Smooth muscle cell (in vitro differentiated cells): ENCODE data around the gene WDR83. TPM values are rescaled to one million over a fixed set of nuclear protein-coding genes. Genes with fewer than 3 reads are reported as not detected.

Source experiments
- DNase-seq: peaks from one replicate; lab custom pipeline; 2025; ENCODE audit not compliant: unreplicated experiment; lab: John Stamatoyannopoulos, UW
- H2AFZ ChIP-seq: fragments of 200-600 bp; sonication (generic); 2 replicates; pipeline ENCODE4 v1.6.0; 2016; ENCODE audit warnings: antibody characterized with exemption, low read depth, mild to moderate bottlenecking
- H3F3A ChIP-seq: fragments of 200-600 bp; sonication (generic); 2 replicates; pipeline ENCODE4 v1.6.0; 2017; ENCODE audit warnings: antibody characterized with exemption, low read depth
- H3K27ac ChIP-seq: fragments of 200-600 bp; sonication (generic); 2 replicates; pipeline ENCODE4 v1.5.1; 2016; ENCODE audit warnings: low read depth, mild to moderate bottlenecking
- H3K27me3 ChIP-seq: fragments of 200-600 bp; sonication (generic); 2 replicates; pipeline ENCODE4 v1.6.1; 2016; ENCODE audit warnings: low read depth, mild to moderate bottlenecking
- H3K36me3 ChIP-seq: fragments of 200-600 bp; sonication (generic); 2 replicates; pipeline ENCODE4 v1.5.1; 2016; ENCODE audit warnings: low read depth
- H3K4me1 ChIP-seq: fragments of 200-600 bp; sonication (generic); 2 replicates; pipeline ENCODE4 v1.5.1; 2016; ENCODE audit warnings: low read depth
- H3K4me2 ChIP-seq: fragments of 200-600 bp; sonication (generic); 2 replicates; pipeline ENCODE4 v1.6.0; 2016; ENCODE audit warnings: mild to moderate bottlenecking
- H3K4me3 ChIP-seq: fragments of 200-600 bp; sonication (generic); 2 replicates; pipeline ENCODE4 v1.5.1; 2016; ENCODE audit warnings: mild to moderate bottlenecking
- H3K79me2 ChIP-seq: fragments of 200-600 bp; sonication (generic); 2 replicates; pipeline ENCODE4 v1.6.0; 2016; ENCODE audit warnings: low read depth, mild to moderate bottlenecking
- H3K9ac ChIP-seq: fragments of 200-600 bp; sonication (generic); 2 replicates; pipeline ENCODE4 v1.6.0; 2016; ENCODE audit warnings: low read depth
- H3K9me3 ChIP-seq: fragments of 200-600 bp; sonication (generic); replicated peaks from 2 replicates; pipeline ENCODE4 v1.5.1; 2016; ENCODE audit warnings: low read depth
- H4K20me1 ChIP-seq: fragments of 200-600 bp; sonication (generic); 2 replicates; pipeline ENCODE4 v1.6.0; 2016; ENCODE audit warnings: low read depth
- WGBS: methylation state at CpG from one replicate; pipeline ENCODE4 v1.1.7; 2016; ENCODE audit warnings: low lambda C conversion rate; 5-methylcytosine and 5-hydroxymethylcytosine counted together
- polyA plus RNA-seq: library from polyadenylated mRNA; unstranded; fragments of >200 nt; fragmentation: Nextera tagmentation; extraction: Ambion mirVana; gene quantifications from 2 replicates; pipeline ENCODE4 v1.2.1, GENCODE V29; 2016
- total RNA-seq: library from RNA; depleted of rRNA; stranded (reverse); fragments of >200 nt; gene quantifications from 2 replicates; pipeline ENCODE4 v1.2.3, GENCODE V29; 2014
- TF ChIP-seq, protein P1 (sequence below): fragments of 200-600 bp; sonication (generic); IDR thresholded peaks from 2 replicates; pipeline ENCODE4 v1.5.1; 2017; ENCODE audit warnings: borderline replicate concordance, mild to moderate bottlenecking, antibody characterized with exemption; ENCODE audit not compliant: insufficient read depth, poor library complexity, severe bottlenecking

The WDR83 gene
- total and polyA plus RNA-seq, 2 experiments from 2014 or later: 12.4 to 21.6 TPM

DNA sequence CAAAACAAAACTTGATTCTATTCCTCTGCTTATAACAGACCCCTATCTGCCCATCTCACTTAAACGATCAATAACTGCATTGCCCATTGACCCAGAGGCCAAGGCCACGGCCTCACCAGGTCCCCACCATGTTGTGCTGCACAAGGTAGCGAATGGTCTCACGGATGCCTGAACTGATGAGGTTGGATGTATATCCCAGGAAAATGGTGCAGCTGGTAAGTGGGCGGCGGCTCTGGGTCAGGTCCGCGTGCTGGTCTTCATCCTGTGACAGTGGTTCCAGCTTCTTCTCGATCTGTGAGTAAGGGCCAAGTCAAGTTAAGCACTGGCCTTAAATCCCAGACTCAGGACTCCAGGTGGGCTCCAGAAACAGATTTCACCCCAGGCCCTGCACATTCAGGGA lies 13.4 kb downstream of the WDR83 start:
- Histone ChIP-seq H3K4me3 (no peak overlapping the region), H3K4me2 (no peak overlapping the region)

DNA sequence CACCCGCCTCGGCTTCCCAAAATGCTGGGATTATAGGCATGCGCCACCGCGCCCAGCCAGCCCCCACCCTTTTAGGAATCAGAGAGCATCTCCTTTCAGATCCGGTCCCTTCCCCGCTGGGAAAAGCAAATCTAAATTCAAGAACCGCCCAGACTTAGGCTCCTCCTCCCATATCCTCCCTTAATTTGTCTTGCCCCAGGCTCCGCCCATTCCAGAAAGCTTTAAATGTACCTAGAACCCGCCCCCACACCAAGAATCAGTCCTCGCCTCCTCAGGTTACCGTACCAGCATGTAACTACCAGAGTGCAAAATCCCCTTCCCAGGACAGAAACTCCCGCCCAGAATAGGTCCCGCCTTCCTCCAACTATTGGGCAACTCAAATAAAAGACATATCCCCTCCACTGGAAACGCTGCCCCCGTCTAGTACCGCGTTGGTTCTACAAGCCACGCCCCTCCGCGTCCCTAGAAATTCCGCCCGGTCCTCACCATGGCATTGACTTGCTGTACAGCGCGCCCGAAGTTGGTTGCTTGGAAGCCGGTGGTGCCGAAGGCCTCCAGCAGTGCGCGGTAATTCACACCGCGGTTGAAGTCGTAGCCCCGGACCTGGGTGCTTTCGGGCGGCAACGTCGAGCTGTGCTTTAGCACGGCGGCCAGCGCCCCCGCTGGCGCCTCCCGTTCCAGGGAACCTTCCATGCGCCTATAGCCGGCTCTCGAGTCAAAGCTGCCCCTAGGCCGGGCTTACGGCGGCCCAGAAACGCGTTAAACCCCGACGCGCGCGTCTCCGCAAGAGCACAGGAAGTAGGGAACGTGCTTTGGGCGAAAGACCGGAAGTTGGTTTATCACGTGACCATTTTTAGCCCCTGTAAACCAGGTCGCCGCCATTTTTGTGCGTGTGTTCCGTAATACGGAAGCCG lies 14.7 kb downstream of the WDR83 start, which contains the start of gene DHPS:
Gene DHPS (minus strand): TSS at position 807 of the 914 bp plus-strand sequence. CDS start 114 bp downstream, at position 693.
- peak within 1 kb of the TSS; percentile 89 for H3K9ac ChIP-seq
- TF ChIP-seq, protein P1, sequence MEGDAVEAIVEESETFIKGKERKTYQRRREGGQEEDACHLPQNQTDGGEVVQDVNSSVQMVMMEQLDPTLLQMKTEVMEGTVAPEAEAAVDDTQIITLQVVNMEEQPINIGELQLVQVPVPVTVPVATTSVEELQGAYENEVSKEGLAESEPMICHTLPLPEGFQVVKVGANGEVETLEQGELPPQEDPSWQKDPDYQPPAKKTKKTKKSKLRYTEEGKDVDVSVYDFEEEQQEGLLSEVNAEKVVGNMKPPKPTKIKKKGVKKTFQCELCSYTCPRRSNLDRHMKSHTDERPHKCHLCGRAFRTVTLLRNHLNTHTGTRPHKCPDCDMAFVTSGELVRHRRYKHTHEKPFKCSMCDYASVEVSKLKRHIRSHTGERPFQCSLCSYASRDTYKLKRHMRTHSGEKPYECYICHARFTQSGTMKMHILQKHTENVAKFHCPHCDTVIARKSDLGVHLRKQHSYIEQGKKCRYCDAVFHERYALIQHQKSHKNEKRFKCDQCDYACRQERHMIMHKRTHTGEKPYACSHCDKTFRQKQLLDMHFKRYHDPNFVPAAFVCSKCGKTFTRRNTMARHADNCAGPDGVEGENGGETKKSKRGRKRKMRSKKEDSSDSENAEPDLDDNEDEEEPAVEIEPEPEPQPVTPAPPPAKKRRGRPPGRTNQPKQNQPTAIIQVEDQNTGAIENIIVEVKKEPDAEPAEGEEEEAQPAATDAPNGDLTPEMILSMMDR: no peak
- H3K9me3 ChIP-seq: no peaks in the 10 kb centered on the region
- peak within 1 kb of the TSS; percentile 89 for H3K4me2 ChIP-seq
- no peaks in the 10 kb centered on the region for H3K27me3 ChIP-seq
- H2AFZ ChIP-seq: peak within 1 kb of the TSS; percentile 70
- no peaks in the 10 kb centered on the region for H3K36me3 ChIP-seq
- peak; percentile 73 for DNase-seq
- peak within 1 kb of the TSS; percentile 72 for H3K4me3 ChIP-seq
- H3K79me2 ChIP-seq: no peaks in the 10 kb centered on the region
- H3K4me1 ChIP-seq: no peaks in the 10 kb centered on the region
- H3F3A ChIP-seq: no peaks in the 10 kb centered on the region
- H3K27ac ChIP-seq: peak within 1 kb of the TSS; percentile 97
- under 1% methylated on average over 68 of the region's 68 CpGs for WGBS
- H4K20me1 ChIP-seq: peaks cover 12% of the 10 kb centered on the region

More for the DNA sequence above, 13.4 kb downstream of the WDR83 start:
- TF ChIP-seq, protein P1: no peak
- H3K36me3 ChIP-seq: no peaks in the 10 kb centered on the region
- H3K9me3 ChIP-seq: no peaks in the 10 kb centered on the region
- no peak overlapping the region for H3K9ac ChIP-seq
- no peaks in the 10 kb centered on the region for H3K27me3 ChIP-seq
- peaks cover 17% of the 10 kb centered on the region for H4K20me1 ChIP-seq
- DNase-seq: no peak
- no peaks in the 10 kb centered on the region for H3F3A ChIP-seq
- H3K79me2 ChIP-seq: no peaks in the 10 kb centered on the region
- no peak overlapping the region for H3K27ac ChIP-seq
- 97% methylated on average over 9 of the region's 9 CpGs for WGBS
- no peak overlapping the region for H2AFZ ChIP-seq
- no peaks in the 10 kb centered on the region for H3K4me1 ChIP-seq

GRCh38 chr19:12685831-12686230 lies 19.2 kb downstream of the WDR83 start:
- no peaks in the 10 kb centered on the region for H3K36me3 ChIP-seq
- H4K20me1 ChIP-seq: no peaks in the 10 kb centered on the region
- no peaks in the 10 kb centered on the region for H3K4me1 ChIP-seq
- no peak overlapping the region for H3K27ac ChIP-seq
- H3K79me2 ChIP-seq: no peaks in the 10 kb centered on the region
- H2AFZ ChIP-seq: no peak overlapping the region
- no peaks in the 10 kb centered on the region for H3F3A ChIP-seq
- TF ChIP-seq, protein P1: no peak
- H3K9ac ChIP-seq: no peak overlapping the region
- no peak overlapping the region for H3K4me3 ChIP-seq
- DNase-seq: no peak
- no peaks in the 10 kb centered on the region for H3K27me3 ChIP-seq
- WGBS: 92% methylated on average over 3 of the region's 3 CpGs
- H3K9me3 ChIP-seq: no peaks in the 10 kb centered on the region
- no peak overlapping the region for H3K4me2 ChIP-seq
